HG03565 (cell line): Measurements from ENCODE around the gene SPRN.
"Not testable (repeated sequence)": the region's sequence is repeated elsewhere in the genome, so short reads cannot be mapped to it uniquely, and the experiment has no call there.

ENCODE experiments used
- ATAC-seq: cut with Tn5 transposase; IDR thresholded peaks from one replicate; pipeline ENCODE4 v1.9.1; 2021; ENCODE audit warnings: mild to moderate bottlenecking, moderate library complexity; ENCODE audit not compliant: unreplicated experiment

SPRN gene

DNA sequence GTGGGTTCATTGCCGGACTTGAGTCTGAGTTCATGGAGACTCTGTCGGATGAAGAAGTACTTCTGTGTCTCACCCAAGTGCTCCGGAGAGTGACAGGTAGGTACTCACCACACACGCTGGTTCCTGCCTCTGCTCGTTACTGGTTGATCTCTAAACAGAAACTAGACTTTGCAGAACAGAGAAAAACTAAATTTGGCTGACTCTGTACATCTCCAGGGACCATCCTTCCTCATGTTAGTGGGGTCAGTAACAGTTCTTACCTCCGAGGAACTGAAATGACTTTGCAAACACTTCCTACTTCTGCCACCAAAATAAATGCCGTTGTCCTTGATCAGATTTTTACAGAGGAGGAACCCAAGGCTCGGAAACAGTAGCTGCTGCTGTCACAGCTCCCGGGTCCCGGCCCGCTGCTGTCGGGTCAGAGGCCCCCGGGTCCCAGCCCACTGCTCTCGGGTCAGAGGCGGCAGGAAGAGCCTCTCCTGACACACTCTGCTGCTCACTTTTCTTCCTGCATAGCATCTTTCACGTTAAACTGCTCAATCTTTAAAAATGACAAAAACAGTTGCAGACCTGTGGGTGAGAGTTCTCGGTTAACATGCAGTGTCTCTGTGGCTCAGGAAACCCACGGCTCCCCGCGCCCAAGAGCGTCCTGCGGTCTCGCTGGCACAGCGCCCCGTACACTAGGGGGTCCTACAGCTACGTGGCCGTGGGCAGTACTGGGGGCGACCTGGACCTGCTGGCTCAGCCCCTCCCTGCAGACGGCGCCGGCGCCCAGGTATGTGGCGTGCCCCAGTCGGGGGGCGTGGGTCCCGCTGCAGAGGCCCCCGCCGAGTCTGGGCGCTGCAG is 35.2 kb downstream of the SPRN start:
- ATAC-seq: peak; percentile 78

DNA sequence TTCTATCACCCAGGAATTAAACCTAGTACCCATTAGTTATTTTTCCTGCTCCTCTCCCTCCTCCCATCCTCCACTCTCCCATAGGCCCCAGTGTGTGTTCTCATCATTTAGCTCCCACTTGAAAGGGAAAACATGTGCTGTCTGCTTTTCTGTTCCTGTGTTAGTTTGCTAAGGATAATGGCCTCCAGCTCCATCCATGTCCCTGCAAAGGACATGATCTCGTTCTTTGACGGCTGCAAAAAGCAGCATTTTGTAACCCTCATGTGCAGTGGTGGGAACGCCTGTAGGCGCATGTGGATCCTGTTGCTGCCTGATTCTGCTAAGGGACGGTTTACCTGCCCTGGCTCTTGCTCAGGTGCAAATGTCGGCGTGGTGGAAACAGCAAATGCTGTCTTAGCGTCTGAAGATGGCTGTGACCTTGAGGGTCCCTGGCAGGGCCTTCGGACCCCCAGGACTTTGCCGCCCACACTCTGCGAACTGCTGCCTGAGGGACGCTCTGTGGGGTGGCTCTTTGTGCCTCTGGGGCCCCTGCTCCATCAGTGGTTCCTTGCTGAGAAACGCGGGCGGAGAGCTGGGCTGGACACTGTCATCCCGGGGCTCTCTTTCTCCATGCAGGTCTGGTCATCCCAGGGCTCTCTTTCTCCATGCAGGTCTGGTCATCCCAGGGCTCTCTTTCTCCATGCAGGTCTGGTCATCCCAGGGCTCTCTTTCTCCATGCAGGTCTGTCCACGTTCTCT is 36.0 kb downstream of the SPRN start:
- no peak for ATAC-seq

- ATAC-seq: not testable (repeated sequence)
These were observed 37.5 kb downstream of the SPRN start for GRCh38 chr10:133386951-133387350.

DNA sequence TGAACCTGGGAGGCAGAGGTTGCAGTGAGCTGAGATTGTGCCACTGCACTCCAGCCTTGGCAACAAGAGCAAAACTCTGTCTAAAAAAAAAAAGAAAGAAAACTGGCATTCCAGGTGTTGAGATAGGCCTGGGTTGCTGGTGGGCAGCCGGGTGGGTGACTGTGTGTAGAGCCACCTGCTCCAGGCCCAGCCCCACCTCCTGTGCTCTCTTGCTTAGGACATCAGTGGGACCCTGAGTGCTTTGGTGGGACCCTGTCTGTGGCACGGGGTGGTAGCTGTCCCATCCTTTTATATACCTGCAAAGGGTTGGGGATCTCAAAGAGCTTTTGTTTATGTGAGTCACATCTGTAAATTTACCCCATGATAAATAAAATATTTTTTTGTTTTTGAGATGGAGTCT is 39.2 kb downstream of the SPRN start:
- ATAC-seq: no peak

DNA sequence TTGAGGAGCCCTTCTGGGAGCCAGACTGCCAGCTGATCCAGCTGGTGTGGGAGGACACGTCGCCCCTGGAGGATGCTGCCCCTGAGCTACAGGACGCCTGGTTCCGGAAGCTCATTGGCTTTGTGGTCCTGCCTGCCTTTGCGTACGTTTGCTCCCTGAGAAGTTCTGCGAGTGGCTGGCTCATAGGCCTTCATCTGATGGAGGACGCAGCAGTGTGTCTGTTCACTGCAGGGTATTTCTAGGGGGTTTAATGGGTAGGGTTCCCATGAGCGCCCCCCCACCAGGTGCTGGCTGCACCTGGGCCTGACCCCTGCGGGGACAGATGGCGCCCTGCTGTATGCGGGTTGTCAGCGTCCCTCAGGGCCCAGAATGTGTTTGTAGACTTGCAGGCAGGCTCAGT is 40.4 kb downstream of the SPRN start:
- no peak for ATAC-seq

GRCh38 chr10:133383551-133383950 is 40.9 kb downstream of the SPRN start:
- ATAC-seq: no peak

DNA sequence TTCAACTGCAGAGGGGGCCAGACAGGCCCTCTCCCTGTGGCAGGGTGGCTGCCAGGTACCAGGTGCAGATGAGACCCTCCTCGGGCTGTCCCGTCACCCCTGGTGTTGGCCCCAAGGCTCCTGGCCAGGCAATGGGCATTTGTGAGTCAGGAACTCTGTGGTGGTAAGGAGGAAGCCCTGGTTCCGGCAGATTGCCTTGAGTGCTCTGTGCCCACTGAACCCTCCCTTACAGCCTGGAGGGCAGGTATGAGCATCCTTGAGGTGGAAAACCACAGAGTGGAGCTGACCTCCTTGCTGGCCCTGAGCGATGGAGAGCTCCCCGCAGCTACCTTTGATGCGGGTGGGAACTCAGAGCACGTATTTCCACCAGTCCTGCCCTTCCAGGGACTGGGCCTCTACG is 43.4 kb downstream of the SPRN start:
- ATAC-seq: no peak

DNA sequence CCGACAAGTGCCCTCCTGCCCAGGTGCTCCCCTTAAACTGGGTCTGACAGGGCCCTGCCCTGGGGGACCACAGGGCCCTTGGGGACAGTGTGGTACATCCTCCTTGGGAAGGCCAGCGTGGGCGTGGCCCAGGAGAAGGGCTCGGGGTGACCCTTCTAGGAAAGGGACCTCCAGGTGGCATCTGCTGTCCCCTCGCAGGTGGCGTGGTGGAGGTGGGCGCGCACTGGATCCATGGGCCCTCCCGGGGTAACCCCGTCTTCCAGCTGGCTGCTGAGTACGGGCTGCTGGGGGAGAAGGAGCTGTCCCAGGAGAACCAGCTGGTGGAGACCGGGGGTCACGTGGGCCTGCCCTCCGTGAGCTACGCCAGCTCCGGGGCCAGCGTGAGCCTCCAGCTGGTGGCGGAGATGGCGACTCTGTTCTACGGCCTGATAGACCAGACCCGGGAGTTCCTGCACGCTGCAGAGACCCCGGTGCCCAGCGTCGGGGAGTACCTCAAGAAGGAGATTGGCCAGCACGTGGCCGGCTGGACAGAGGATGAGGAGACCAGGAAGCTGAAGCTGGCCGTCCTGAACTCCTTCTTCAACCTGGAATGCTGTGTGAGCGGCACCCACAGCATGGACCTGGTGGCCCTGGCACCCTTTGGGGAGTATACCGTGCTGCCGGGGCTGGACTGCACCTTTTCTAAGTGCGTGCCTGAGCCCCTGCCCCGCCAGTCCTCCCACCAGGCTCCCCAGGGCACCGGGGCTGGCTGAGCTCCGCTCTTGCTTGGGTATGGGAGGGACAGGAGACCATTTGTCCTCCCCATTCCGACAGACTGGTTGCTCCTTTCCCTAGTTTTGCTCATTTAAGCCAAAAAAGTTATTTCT is 44.4 kb downstream of the SPRN start:
- no peak for ATAC-seq

GRCh38 chr10:133379152-133379800 is 45.1 kb downstream of the SPRN start, which contains the start of gene PAOX:
Gene PAOX, plus strand, starts transcription at chr10:133379262. Its CDS starts 55 bp downstream, at chr10:133379317.
- ATAC-seq: peak; percentile 37

DNA sequence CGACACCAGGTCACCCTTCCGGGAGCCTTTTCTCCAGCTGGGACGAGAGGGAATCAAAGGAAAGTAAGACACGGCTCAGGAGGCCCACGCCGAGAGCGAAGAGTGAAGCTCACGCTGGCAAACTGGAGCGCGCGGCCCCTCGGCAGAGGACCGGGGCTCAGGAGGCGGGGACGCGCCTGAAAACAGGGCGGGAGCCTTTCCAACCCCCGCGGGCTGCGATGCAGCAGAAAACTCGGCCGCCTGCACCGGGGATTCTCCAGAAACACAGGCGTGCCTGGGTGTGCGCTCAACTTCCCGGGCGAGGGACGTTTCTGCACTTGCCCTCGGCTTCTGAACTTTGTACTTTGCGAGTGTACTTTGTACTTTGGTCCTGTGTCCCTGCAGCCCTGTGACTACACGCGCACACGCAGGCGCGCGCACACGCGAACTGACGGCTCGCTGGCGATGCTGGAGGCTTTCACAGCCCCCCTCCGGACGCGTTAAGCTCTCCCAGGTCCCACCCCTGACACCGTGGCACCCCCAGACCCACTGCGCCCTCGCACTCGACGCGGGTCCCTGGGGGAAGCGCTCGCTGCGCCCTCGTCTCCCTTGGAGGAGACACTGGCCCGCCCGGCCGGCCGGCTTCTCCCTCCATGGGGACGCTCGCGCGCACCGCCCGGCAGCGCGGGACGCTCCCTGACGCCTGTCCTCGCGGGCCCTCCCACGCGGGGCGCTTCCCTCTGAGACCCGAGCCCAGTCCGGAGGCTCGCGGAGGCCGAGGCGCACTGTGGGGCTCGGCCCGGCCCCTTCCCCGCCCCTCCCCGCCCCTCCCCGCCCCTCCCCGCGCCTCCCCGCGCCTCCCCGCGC is 46.0 kb downstream of the SPRN start:
- no peak for ATAC-seq

GRCh38 chr10:133377818-133378250 is 46.6 kb downstream of the SPRN start:
- no peak for ATAC-seq

DNA sequence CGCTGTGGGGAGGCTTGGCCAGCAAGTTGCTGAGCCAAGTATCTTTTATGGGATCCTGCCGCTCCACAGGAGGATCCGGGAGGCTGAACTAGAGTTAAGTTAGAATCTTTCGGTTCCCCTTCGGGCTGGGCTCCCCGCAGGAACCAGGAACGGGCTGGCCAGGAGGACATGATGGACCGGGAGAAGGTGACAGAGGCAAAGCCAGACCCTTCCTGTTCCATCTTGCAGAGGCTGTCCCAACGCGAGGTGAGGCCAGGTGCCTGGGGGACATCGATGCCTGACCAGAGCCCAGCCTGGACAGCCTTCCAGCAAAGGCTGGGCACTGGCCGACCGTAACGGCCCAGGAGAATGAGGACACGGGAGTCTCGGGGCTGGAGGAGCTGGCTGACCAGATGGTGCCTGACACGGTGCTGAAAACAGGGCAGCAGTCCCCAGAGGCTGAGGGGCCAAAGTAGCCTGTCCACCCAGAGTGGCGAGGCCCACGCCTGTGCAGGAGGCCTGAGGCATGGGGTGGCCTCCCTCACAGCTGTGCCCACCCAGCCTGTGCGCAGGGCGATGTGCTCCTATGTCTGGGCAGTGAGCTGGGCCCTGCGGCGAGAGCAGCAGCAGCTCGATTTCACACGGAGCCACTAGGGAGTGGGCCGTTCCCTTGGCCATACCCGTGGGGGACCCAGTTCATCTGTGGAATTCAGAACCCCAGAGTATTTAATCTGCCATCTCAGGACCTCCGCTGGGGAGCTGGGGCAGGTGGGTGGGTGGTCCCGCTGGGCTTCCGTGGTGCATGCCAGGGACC is 47.2 kb downstream of the SPRN start:
- ATAC-seq: no peak

DNA sequence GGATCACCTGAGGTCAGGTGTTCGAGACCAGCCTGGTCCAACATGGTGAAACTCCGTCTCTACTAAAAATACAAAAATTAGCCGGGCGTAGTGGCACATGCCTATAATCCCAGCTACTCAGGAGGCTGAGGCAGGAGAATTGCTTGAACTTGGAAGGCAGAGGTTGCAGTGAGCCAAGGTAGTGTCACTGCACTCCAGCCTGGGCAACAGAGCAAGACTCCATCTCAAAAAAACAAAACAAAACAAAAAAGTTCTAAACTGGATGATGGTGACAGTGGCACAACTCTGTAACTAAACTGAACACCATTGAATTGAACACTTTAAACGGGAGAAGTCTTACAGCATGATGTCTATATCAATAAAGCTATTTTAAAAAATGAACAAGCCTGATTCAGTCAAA is 48.2 kb downstream of the SPRN start:
- ATAC-seq: not testable (repeated sequence)

DNA sequence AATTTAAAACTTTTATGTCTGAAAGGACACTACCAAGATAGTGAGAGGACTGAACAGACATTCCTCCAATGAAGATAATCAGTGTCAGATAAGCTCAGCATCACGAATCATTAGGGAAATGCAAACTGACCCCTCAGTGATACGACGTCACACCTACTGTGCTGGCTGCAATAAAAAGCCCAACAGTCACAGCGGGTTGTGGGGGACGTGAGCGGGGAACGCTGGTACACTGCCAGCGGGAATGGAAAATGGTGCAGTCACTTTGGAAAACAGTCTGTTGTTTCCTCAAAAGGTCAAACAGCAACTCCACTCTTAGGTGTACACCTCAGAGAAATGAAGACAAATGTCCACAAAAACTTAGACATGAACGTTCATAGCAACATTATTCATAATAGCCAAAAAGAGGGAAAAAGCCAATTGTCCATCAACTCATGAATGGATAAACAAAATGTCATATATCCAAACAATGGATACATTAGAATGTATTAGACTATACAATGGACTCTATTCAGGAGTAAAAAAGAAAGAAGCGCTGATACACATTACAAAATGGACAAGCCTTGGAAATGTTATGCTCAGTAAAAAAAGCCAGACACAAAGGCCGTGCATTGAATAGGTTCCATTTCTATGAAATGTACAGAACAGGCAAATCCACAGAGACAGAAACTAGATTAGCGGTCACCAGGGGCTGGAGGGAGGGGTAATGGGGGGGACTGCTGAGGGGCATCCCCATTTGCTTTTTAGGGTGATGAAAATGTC is 48.9 kb downstream of the SPRN start:
- no peak for ATAC-seq

DNA sequence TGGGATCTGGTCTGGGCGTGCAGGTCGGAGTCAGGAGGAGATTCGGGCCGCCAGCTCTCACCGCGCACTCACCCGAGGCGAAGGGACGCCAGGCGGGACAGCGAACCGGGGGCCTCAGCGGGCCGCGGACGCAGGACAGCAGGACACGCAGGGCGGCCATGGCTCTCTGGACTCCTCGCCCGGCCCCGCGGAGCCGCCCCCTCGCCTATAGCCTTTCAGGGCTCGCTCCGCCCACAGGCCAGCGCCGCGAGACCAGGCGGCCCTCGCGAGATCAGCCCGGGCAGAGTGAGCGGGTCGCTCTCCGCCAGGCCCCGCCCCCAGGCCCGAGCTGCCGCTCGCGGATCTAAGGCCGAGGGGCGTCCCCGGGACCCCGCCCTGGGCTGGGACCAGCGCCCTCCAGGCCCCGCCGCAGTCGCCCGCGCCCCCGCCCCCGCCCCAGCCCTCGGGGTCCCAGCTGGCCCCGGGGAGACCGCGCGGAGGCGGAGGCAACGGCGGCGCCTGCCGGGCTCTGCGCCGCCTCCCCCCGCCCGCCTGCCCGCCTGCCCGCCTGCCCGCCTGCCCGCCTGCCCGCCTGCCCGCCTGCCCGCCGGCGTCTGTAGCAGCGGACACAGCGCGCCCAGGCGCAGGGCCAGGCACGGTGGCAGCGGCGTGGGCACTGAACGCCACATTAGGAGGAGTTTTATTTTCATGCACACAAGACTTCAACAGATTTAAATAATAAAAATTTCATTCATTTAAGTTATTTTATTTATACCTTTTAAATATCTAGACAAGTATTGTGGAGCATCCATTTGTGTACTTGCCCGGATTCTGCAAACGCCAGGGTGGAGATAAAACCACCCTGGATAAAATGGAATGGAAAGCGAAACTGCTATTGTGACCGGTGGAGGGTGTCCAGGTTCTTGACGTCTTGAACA is 51.0 kb downstream of the SPRN start, which contains the start of gene ECHS1:
Gene ECHS1, minus strand, starts transcription at position 181 of the 917 bp plus-strand sequence. Its CDS starts 21 bp downstream, at position 160.
- peak; percentile 86 for ATAC-seq

DNA sequence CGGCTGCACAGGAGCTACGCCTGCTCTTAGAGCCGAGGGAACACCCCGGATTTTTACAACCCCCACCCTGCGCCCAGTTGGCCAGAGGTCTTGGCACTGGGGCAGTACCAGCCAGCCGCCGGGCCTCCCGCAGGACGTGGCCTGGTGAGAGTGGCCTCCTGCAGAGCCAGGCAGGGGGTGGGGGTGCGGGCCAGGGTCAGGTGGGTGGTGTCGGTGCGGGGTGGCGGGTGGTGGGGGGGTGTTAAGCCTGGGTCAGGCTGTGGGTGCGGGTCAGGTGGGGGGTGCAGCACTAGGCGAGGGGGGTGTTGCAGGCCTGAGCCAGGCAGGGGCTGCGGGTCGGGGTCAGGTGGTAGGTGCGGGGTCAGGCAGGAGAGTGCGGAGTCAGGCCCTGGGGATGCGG is 51.9 kb downstream of the SPRN start:
- ATAC-seq: no peak
